ENCODE data around the gene C1QBP. TPM values are rescaled to one million over a fixed set of nuclear protein-coding genes. Genes with fewer than 3 reads are reported as not detected.

Gene C1QBP
- total RNA-seq, 1 donor from 2014 or later = 232 TPM

- H3K36me3 ChIP-seq (ENCODE audit: control insufficient read depth, insufficient read depth, low read length) = peaks cover 3% of the 10 kb centered on the region
- no peak for DNase-seq (ENCODE audit: low read depth)
- TF ChIP-seq, protein P1, sequence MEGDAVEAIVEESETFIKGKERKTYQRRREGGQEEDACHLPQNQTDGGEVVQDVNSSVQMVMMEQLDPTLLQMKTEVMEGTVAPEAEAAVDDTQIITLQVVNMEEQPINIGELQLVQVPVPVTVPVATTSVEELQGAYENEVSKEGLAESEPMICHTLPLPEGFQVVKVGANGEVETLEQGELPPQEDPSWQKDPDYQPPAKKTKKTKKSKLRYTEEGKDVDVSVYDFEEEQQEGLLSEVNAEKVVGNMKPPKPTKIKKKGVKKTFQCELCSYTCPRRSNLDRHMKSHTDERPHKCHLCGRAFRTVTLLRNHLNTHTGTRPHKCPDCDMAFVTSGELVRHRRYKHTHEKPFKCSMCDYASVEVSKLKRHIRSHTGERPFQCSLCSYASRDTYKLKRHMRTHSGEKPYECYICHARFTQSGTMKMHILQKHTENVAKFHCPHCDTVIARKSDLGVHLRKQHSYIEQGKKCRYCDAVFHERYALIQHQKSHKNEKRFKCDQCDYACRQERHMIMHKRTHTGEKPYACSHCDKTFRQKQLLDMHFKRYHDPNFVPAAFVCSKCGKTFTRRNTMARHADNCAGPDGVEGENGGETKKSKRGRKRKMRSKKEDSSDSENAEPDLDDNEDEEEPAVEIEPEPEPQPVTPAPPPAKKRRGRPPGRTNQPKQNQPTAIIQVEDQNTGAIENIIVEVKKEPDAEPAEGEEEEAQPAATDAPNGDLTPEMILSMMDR (IDR thresholded peaks at IDR 0.05; ENCODE audit: insufficient read depth, low read length, poor library complexity, severe bottlenecking) = no peak
- no peaks in the 10 kb centered on the region for H3K27me3 ChIP-seq (ENCODE audit: control insufficient read depth, insufficient read depth, low read length)
- H3K4me3 ChIP-seq (ENCODE audit: low read depth, low read length) = no peak overlapping the region
Observed at GRCh38 chr17:5410594-5411272, 28.2 kb downstream of the C1QBP start.

- DNase-seq (ENCODE audit: low read depth) = no peak
- Histone ChIP-seq H3K27me3 (ENCODE audit: control insufficient read depth, insufficient read depth, low read length) (no peaks in the 10 kb centered on the region), H3K36me3 (ENCODE audit: control insufficient read depth, insufficient read depth, low read length) (peaks cover 3% of the 10 kb centered on the region), H3K4me3 (ENCODE audit: low read depth, low read length) (no peak overlapping the region)
- TF ChIP-seq, protein P1 (IDR thresholded peaks at IDR 0.05; ENCODE audit: insufficient read depth, low read length, poor library complexity, severe bottlenecking) = no peak
Observed at GRCh38 chr17:5408186-5408585, 30.8 kb downstream of the C1QBP start.

DNA sequence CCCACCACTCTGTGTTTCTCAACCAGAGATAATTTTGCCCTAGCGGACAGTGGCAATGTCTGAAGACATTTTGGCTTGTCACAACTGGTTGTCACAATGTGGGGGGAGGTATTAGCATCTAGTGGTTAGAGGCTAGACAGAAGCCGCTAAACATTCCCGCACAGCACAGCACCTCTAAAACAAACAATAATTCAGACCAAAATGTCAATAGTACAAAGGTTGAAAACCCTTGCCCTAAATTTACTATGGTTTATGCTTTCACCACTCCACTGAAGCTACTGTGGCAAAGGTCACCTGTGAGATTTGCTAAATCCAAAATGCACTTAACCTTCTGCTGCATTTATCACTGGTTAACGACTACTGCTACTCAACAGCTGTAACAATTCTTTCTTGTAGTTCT, 33.6 kb downstream of the C1QBP start:
- TF ChIP-seq, protein P1 (IDR thresholded peaks at IDR 0.05; ENCODE audit: insufficient read depth, low read length, poor library complexity, severe bottlenecking) = no peak
- DNase-seq (ENCODE audit: low read depth) = no peak
- Histone ChIP-seq H3K4me3 (ENCODE audit: low read depth, low read length) (no peak overlapping the region), H3K27me3 (ENCODE audit: control insufficient read depth, insufficient read depth, low read length) (no peaks in the 10 kb centered on the region), H3K36me3 (ENCODE audit: control insufficient read depth, insufficient read depth, low read length) (peaks cover 2% of the 10 kb centered on the region)

DNA sequence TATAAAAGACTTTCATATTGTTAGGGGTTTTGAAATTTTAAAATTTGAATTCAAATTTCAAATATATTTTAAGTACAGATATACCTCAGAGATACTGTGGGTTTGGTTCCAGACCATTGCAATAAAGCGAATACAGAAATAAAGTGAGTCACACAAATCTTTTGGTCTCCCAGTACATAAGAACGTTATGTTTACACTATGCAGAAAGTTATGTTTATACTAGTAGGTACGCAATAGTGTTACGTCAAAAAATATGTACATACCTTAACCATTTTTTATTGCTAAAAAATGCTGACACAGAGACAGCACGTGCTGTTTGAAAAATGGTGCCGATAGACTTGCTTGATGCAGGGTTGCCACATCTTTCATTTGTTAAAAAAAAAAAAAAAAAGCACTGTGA, 39.2 kb downstream of the C1QBP start:
- no peak for DNase-seq (ENCODE audit: low read depth)
- H3K4me3 ChIP-seq (ENCODE audit: low read depth, low read length) = no peak overlapping the region
- TF ChIP-seq, protein P1 (IDR thresholded peaks at IDR 0.05; ENCODE audit: insufficient read depth, low read length, poor library complexity, severe bottlenecking) = no peak
- no peaks in the 10 kb centered on the region for H3K27me3 ChIP-seq (ENCODE audit: control insufficient read depth, insufficient read depth, low read length)
- no peaks in the 10 kb centered on the region for H3K36me3 ChIP-seq (ENCODE audit: control insufficient read depth, insufficient read depth, low read length)

- no peak for DNase-seq (ENCODE audit: low read depth)
- Histone ChIP-seq H3K36me3 (ENCODE audit: control insufficient read depth, insufficient read depth, low read length) (peaks cover 1% of the 10 kb centered on the region), H3K27me3 (ENCODE audit: control insufficient read depth, insufficient read depth, low read length) (no peaks in the 10 kb centered on the region), H3K4me3 (ENCODE audit: low read depth, low read length) (no peak overlapping the region)
- TF ChIP-seq, protein P1 (IDR thresholded peaks at IDR 0.05; ENCODE audit: insufficient read depth, low read length, poor library complexity, severe bottlenecking) = no peak
Observed at GRCh38 chr17:5396612-5397011, 42.3 kb downstream of the C1QBP start.

GRCh38 chr17:5391678-5392077, 47.3 kb downstream of the C1QBP start:
- TF ChIP-seq, protein P1 (IDR thresholded peaks at IDR 0.05; ENCODE audit: insufficient read depth, low read length, poor library complexity, severe bottlenecking) = no peak
- no peak for DNase-seq (ENCODE audit: low read depth)
- peaks cover 3% of the 10 kb centered on the region for H3K36me3 ChIP-seq (ENCODE audit: control insufficient read depth, insufficient read depth, low read length)
- no peak overlapping the region for H3K4me3 ChIP-seq (ENCODE audit: low read depth, low read length)
- no peaks in the 10 kb centered on the region for H3K27me3 ChIP-seq (ENCODE audit: control insufficient read depth, insufficient read depth, low read length)

All from kidney epithelial cell (primary cell).